HepG2 (cell line): ENCODE results near the gene TLE5.

Source experiments
- FIP1L1 ChIP-seq: fragments of 200-400 bp; formaldehyde crosslinking; IDR thresholded peaks from 2 replicates; pipeline ENCODE4 v1.6.1; 2018; ENCODE audit warnings: low read depth, mild to moderate bottlenecking, low read length, moderate library complexity, borderline replicate concordance; ENCODE audit not compliant: insufficient read depth
- NFE2L1 ChIP-seq: sonication (generic); formaldehyde crosslinking; IDR thresholded peaks from 2 replicates; pipeline ENCODE4 v1.4.0; 2020; ENCODE audit warnings: missing genetic modification reagents, mild to moderate bottlenecking, borderline replicate concordance
- PLRG1 ChIP-seq: fragments of 450-650 bp; conservative IDR thresholded peaks from 2 replicates; pipeline ENCODE4 v1.6.1; 2016
- TP53 ChIP-seq: sonication (generic); formaldehyde crosslinking; conservative IDR thresholded peaks from 2 replicates; pipeline ENCODE4 v1.4.0; 2020; ENCODE audit warnings: missing genetic modification reagents
- TF ChIP-seq, protein P1 (sequence below): sonication (generic); formaldehyde crosslinking; IDR thresholded peaks from 2 replicates; pipeline ENCODE4 v1.5.0; 2020; ENCODE audit warnings: mild to moderate bottlenecking, missing genetic modification reagents, moderate library complexity
- TF ChIP-seq, protein P2 (sequence below): IDR thresholded peaks from 2 replicates; pipeline ENCODE4 v1.6.1; 2018; ENCODE audit warnings: missing genetic modification reagents

DNA sequence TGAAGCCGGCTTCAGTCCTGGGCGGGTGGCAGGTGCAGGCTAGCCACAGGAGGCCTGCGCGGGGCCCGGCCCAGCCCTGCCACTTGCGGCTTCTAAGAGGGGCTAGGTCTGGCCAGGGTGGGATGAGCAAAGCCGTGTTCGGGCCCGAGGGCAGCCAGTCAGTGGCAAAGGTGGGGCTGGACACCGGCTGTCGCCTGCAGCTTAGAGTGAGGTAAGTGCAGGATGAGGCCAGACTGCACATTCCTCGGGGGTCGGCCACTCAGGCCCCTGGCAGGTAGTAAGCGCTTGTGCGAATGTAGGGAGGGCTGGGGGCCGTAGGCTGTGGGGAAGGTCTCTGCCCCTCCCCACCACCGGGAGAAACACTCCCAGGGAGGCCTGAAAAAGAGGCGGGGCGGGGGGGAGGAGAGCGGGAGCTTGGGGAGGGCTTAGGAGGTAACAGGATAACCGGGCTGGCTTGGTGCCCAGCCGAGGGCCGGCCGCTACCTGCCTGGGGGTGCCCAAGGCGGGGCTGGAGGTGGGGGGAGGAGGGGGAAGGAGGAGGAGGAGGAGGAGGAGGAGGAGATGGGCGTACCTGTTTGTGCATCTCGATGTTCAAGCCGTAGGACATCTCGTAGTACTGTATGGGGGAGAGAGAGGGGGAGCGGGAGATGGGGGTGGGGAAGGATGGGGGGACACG is 6.4 kb downstream of the TLE5 start:
- no peak for TF ChIP-seq NFE2L1 (CRISPR knock-in tag)
- TF ChIP-seq TP53 (CRISPR knock-in tag) = no peak
- no peak for TF ChIP-seq FIP1L1
- TF ChIP-seq, protein P1, sequence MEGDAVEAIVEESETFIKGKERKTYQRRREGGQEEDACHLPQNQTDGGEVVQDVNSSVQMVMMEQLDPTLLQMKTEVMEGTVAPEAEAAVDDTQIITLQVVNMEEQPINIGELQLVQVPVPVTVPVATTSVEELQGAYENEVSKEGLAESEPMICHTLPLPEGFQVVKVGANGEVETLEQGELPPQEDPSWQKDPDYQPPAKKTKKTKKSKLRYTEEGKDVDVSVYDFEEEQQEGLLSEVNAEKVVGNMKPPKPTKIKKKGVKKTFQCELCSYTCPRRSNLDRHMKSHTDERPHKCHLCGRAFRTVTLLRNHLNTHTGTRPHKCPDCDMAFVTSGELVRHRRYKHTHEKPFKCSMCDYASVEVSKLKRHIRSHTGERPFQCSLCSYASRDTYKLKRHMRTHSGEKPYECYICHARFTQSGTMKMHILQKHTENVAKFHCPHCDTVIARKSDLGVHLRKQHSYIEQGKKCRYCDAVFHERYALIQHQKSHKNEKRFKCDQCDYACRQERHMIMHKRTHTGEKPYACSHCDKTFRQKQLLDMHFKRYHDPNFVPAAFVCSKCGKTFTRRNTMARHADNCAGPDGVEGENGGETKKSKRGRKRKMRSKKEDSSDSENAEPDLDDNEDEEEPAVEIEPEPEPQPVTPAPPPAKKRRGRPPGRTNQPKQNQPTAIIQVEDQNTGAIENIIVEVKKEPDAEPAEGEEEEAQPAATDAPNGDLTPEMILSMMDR = no peak
- TF ChIP-seq, protein P2, sequence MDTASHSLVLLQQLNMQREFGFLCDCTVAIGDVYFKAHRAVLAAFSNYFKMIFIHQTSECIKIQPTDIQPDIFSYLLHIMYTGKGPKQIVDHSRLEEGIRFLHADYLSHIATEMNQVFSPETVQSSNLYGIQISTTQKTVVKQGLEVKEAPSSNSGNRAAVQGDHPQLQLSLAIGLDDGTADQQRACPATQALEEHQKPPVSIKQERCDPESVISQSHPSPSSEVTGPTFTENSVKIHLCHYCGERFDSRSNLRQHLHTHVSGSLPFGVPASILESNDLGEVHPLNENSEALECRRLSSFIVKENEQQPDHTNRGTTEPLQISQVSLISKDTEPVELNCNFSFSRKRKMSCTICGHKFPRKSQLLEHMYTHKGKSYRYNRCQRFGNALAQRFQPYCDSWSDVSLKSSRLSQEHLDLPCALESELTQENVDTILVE (CRISPR knock-in tag) = no peak
- TF ChIP-seq PLRG1 = no peak
